IMR-90 (cell line): ENCODE data around the gene CD101.

ENCODE experiments used
- CEBPB ChIP-seq: IDR thresholded peaks from 2 replicates; pipeline ENCODE4 v1.6.1; 2012; ENCODE audit warnings: low read depth, low read length, improper control_type of control experiment
- CTCF ChIP-seq: conservative IDR thresholded peaks from 2 replicates; pipeline ENCODE4 v1.5.1; 2012; ENCODE audit warnings: mild to moderate bottlenecking, low read depth, low read length, improper control_type of control experiment
- MXI1 ChIP-seq: IDR thresholded peaks from 2 replicates; pipeline ENCODE4 v1.6.1; 2012; ENCODE audit warnings: low read depth, mild to moderate bottlenecking, low read length, moderate library complexity, borderline replicate concordance
- POLR2A ChIP-seq: IDR thresholded peaks from 2 replicates; pipeline ENCODE4 v1.6.1; 2012; ENCODE audit warnings: mild to moderate bottlenecking, low read depth, low read length
- RAD21 ChIP-seq: IDR thresholded peaks from 2 replicates; pipeline ENCODE4 v1.6.1; 2012; ENCODE audit warnings: low read length, improper control_type of control experiment
- RFX5 ChIP-seq: IDR thresholded peaks from 2 replicates; pipeline ENCODE4 v1.8.0; 2012; ENCODE audit warnings: low read depth, mild to moderate bottlenecking, low read length, moderate library complexity
- SMC3 ChIP-seq: fragments of 150-350 bp; IDR thresholded peaks from 2 replicates; pipeline ENCODE4 v1.6.1; 2016; ENCODE audit warnings: low read depth, mild to moderate bottlenecking, antibody characterized with exemption, low read length, moderate library complexity
- USF2 ChIP-seq: fragments of 150-350 bp; IDR thresholded peaks from 2 replicates; pipeline ENCODE4 v1.6.1; 2017; ENCODE audit warnings: mild to moderate bottlenecking, antibody characterized with exemption, low read length, low read depth

- TF ChIP-seq USF2 = no peak
- no peak for TF ChIP-seq CTCF
- no peak for TF ChIP-seq CEBPB
- TF ChIP-seq SMC3 = no peak
- TF ChIP-seq RAD21 = no peak
- no peak for TF ChIP-seq POLR2A
- TF ChIP-seq RFX5 = no peak
- no peak for TF ChIP-seq MXI1
Observed at GRCh38 chr1:117011334-117011733, 9.8 kb downstream of the CD101 start.
